OCI-LY3 (cell line): Measurements from ENCODE around the gene PPL.

Experiments
- CTCF ChIP-seq: fragments of 200-600, 300-600 bp; sonication (generic); IDR thresholded peaks from 2 replicates; pipeline ENCODE4 v1.5.1; 2014; ENCODE audit warnings: antibody characterized with exemption, low read length, low read depth
- EZH2phosphoT487 ChIP-seq: fragments of 200-600 bp; shearing (Covaris generic); IDR thresholded peaks from 2 replicates; pipeline ENCODE4 v1.6.1; 2018; ENCODE audit warnings: antibody characterized with exemption, mixed run types, low read depth

- no peak for TF ChIP-seq CTCF
- no peak for TF ChIP-seq EZH2phosphoT487
Observed at GRCh38 chr16:4884209-4884608, 52.7 kb downstream of the PPL start.
